ENCODE measurements around the gene ESF1.
A peak's percentile ranks its signal among the peaks of the same experiment; 100 is the strongest.

Gene ESF1

GRCh38 chr20:13784893-13785715 lies at the start of gene ESF1, which contains the start of gene NDUFAF5:
Gene ESF1 (minus strand): TSS chr20:13784919. CDS start chr20:13783140, 1,779 bp downstream.
Gene NDUFAF5 (plus strand): TSS chr20:13785028. CDS start chr20:13785069, 41 bp downstream.
- Mint-ChIP-seq H3K9me3 (no peaks in the 10 kb centered on the region), H3K27ac (peak within 1 kb of the TSS; percentile 99), H3K36me3 (ENCODE audit: low read depth) (peaks cover 53% of the 10 kb centered on the region), H3K4me1 (ENCODE audit: low read depth) (peaks cover 31% of the 10 kb centered on the region), H3K27me3 (no peaks in the 10 kb centered on the region), H3K4me3 (peak within 1 kb of the TSS; percentile 90)
- intact Hi-C loops (cut with micrococcal nuclease) = loop anchor here (2.0 to 5.0 kb wide), 2 partner anchors 146 to 778 kb away; partner anchors contain the start of genes SPTLC3 and TASP1

DNA sequence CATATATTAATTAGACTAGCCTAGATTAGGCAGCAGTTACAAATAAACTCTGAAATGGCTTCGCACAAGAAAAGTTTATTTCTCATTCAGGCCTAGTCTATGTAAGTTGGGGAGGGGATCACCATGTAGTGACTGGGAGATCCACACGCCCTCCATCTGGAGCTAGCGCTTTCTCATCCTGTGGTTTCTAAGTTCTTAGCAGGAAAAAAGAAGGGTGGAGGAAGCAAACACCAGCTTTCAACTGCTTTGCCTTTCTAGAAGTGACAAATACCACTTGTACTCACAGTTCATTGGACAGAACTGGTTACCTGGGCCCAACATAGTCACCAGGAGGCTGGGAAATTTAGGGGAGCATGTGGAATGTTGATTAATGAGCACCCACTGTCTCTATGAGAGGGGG lies 46.8 kb upstream of the ESF1 start:
- no peak overlapping the region for H3K4me3 Mint-ChIP-seq
- intact Hi-C loops (cut with micrococcal nuclease) = no loop called here
- H3K27ac Mint-ChIP-seq = no peak overlapping the region
- H3K9me3 Mint-ChIP-seq = no peaks in the 10 kb centered on the region
- no peaks in the 10 kb centered on the region for H3K4me1 Mint-ChIP-seq (ENCODE audit: low read depth)
- no peaks in the 10 kb centered on the region for H3K36me3 Mint-ChIP-seq (ENCODE audit: low read depth)
- peaks cover 3% of the 10 kb centered on the region for H3K27me3 Mint-ChIP-seq

DNA sequence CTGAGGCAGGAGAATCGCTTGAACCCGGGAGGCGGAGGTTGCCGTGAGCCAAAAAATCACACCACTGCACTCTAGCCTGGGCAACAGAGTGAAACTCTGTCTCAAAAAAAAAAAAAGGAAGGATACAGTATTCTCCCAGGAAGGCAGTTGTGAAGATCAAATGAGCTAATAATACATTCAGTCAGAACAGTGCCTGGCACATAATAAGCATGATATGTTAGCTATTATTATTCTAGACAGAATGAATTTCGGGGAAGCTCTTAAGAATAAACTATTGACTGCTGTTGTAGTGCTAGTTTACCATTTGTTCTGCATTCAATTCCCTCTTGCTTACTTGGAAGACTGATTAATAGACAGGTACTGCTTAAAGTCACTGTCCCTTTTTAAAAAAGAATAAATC lies 40.7 kb upstream of the ESF1 start:
- H3K27ac Mint-ChIP-seq = no peak overlapping the region
- H3K4me3 Mint-ChIP-seq = no peak overlapping the region
- no peaks in the 10 kb centered on the region for H3K9me3 Mint-ChIP-seq
- H3K4me1 Mint-ChIP-seq (ENCODE audit: low read depth) = peaks cover 22% of the 10 kb centered on the region
- intact Hi-C loops (cut with micrococcal nuclease) = loop anchor here (10.0 kb wide), 1 partner anchor 119 kb away; no protein-coding TSS in a partner anchor
- peaks cover 3% of the 10 kb centered on the region for H3K27me3 Mint-ChIP-seq
- H3K36me3 Mint-ChIP-seq (ENCODE audit: low read depth) = no peaks in the 10 kb centered on the region

DNA sequence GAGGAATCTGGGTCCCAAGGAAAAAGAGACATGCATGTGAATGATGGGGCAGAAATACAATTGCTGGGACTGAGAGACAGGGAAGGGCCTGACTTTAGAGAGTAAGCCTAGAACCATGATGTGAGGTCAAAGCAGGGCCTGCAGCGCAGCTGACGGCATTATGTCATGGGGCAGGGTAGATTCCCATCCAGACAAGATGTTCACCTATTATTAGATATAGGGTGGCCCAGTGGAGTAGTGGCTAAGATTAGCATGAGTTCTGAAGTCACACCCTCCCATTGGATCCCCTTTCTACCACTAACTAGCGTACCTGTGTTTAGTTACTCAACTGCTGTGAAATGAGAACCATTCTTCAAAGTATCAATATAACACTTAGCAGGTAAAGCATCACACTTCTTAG lies 39.7 kb upstream of the ESF1 start:
- Mint-ChIP-seq H3K36me3 (ENCODE audit: low read depth) (no peaks in the 10 kb centered on the region), H3K4me3 (no peak overlapping the region), H3K9me3 (no peaks in the 10 kb centered on the region), H3K4me1 (ENCODE audit: low read depth) (peaks cover 22% of the 10 kb centered on the region), H3K27me3 (peaks cover 2% of the 10 kb centered on the region), H3K27ac (no peak overlapping the region)
- intact Hi-C loops (cut with micrococcal nuclease) = loop anchor here (10.0 kb wide), 1 partner anchor 120 kb away; no protein-coding TSS in a partner anchor

GRCh38 chr20:13822459-13822858 lies 37.7 kb upstream of the ESF1 start:
- Mint-ChIP-seq H3K4me3 (no peak overlapping the region), H3K9me3 (no peaks in the 10 kb centered on the region), H3K36me3 (ENCODE audit: low read depth) (peaks cover 15% of the 10 kb centered on the region), H3K27ac (no peak overlapping the region), H3K4me1 (ENCODE audit: low read depth) (peaks cover 22% of the 10 kb centered on the region), H3K27me3 (no peaks in the 10 kb centered on the region)
- intact Hi-C loops (cut with micrococcal nuclease) = loop anchor here (10.0 kb wide), 1 partner anchor 122 kb away; no protein-coding TSS in a partner anchor

DNA sequence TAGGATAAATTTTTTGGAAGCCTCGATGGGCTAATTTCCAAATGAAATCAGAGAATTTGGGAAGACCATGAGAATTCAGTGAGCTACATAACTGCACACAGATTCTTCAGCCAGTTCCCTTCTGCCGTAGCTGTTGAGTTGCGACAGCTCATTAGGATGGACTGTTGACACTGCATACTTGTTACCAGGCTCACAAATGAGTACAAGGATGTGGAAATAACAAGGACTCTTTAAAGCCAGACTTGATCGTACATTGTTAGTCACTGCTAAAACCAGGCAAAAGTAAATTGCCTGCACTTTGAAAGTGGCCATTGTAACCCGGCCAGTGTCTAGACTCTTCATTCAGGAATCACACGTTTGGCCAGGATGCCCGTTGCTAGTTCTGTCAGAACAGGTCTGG lies 37.2 kb upstream of the ESF1 start:
- Mint-ChIP-seq H3K4me3 (no peak overlapping the region), H3K9me3 (no peaks in the 10 kb centered on the region), H3K4me1 (ENCODE audit: low read depth) (peaks cover 22% of the 10 kb centered on the region), H3K27me3 (no peaks in the 10 kb centered on the region), H3K27ac (no peak overlapping the region), H3K36me3 (ENCODE audit: low read depth) (peaks cover 21% of the 10 kb centered on the region)
- intact Hi-C loops (cut with micrococcal nuclease) = loop anchor here (10.0 kb wide), 1 partner anchor 123 kb away; no protein-coding TSS in a partner anchor

DNA sequence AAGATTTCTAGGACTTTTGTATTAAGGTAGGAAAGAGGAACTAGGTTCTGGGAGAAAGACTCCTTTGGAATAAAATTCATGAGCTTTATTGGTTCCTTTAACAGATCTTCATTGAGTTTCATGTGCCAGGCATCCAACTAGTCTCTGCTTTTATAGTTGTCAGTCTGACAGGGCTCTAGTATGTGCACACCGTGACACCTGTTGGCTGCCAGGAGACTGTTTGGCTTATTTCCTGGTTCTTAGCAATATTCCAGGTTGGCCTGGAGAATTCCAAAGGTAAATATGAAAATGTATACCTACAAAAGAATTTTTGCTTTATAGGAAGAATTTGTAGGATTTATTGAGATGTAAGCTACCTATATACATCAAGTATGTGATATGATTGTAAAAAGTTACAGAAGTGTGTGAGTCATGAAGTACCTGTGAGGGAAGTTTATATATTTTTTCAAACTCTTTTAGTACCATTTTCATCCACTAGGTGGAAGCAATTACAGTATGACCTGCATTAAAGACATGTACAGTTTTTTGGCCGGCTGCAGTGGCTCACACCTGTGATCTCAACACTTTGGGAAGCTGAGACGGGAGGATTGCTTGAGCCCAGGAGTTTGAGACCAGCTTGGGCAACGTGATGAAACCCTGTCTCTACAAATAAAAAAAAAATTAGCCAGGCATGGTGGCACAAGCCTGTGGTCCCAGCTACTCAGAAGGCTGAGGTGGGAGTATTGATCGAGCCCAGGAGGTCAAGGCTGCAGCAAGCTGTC lies 35.3 kb upstream of the ESF1 start:
- intact Hi-C loops (cut with micrococcal nuclease) = loop anchor here (1.0 to 10.0 kb wide), 2 partner anchors 125 to 234 kb away; no protein-coding TSS in a partner anchor
- Mint-ChIP-seq H3K4me3 (no peak overlapping the region), H3K36me3 (ENCODE audit: low read depth) (peaks cover 32% of the 10 kb centered on the region), H3K9me3 (no peaks in the 10 kb centered on the region), H3K4me1 (ENCODE audit: low read depth) (peaks cover 17% of the 10 kb centered on the region), H3K27ac (no peak overlapping the region), H3K27me3 (no peaks in the 10 kb centered on the region)

DNA sequence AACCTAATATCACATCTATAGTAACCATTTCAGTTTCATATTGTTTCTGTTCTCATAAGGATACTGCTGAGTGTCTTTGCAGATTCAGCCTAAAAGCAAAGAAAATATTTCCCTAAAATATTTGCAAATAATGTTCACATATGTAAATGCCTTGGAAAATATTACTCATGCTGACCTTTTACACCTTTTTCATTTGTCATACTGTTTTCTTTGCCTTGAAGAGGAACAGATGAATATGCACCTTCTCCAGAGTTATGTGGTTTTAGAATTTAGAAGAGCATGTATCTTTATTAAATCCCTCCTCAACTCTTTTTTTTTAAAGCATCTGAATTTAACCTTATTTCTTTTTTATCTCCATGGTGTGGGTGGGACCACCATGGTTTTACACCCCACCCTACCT lies 32.6 kb upstream of the ESF1 start:
- peaks cover 55% of the 10 kb centered on the region for H3K36me3 Mint-ChIP-seq (ENCODE audit: low read depth)
- peaks cover 5% of the 10 kb centered on the region for H3K4me1 Mint-ChIP-seq (ENCODE audit: low read depth)
- H3K27me3 Mint-ChIP-seq = no peaks in the 10 kb centered on the region
- H3K4me3 Mint-ChIP-seq = no peak overlapping the region
- no peaks in the 10 kb centered on the region for H3K9me3 Mint-ChIP-seq
- H3K27ac Mint-ChIP-seq = no peak overlapping the region
- intact Hi-C loops (cut with micrococcal nuclease) = no loop called here

GRCh38 chr20:13816757-13817156 lies 32.0 kb upstream of the ESF1 start:
- Mint-ChIP-seq H3K27me3 (no peaks in the 10 kb centered on the region), H3K9me3 (no peaks in the 10 kb centered on the region), H3K4me1 (ENCODE audit: low read depth) (no peaks in the 10 kb centered on the region), H3K27ac (no peak overlapping the region), H3K36me3 (ENCODE audit: low read depth) (peaks cover 55% of the 10 kb centered on the region), H3K4me3 (no peak overlapping the region)
- intact Hi-C loops (cut with micrococcal nuclease) = no loop called here

- Mint-ChIP-seq H3K4me1 (ENCODE audit: low read depth) (no peaks in the 10 kb centered on the region), H3K27ac (no peak overlapping the region)
These were observed 30.0 kb upstream of the ESF1 start for GRCh38 chr20:13814672-13815071.

GRCh38 chr20:13813910-13814309 lies 29.2 kb upstream of the ESF1 start:
- Mint-ChIP-seq H3K9me3 (no peaks in the 10 kb centered on the region), H3K36me3 (ENCODE audit: low read depth) (peaks cover 54% of the 10 kb centered on the region), H3K27me3 (no peaks in the 10 kb centered on the region), H3K4me3 (no peak overlapping the region), H3K4me1 (ENCODE audit: low read depth) (no peaks in the 10 kb centered on the region), H3K27ac (no peak overlapping the region)
- intact Hi-C loops (cut with micrococcal nuclease) = no loop called here

More at GRCh38 chr20:13814672-13815071, 30.0 kb upstream of the ESF1 start:
- intact Hi-C loops (cut with micrococcal nuclease) = no loop called here
- Mint-ChIP-seq H3K9me3 (no peaks in the 10 kb centered on the region), H3K27me3 (no peaks in the 10 kb centered on the region), H3K36me3 (ENCODE audit: low read depth) (peaks cover 55% of the 10 kb centered on the region), H3K4me3 (no peak overlapping the region)

GRCh38 chr20:13810446-13810845 lies 25.7 kb upstream of the ESF1 start:
- Mint-ChIP-seq H3K27me3 (no peaks in the 10 kb centered on the region), H3K36me3 (ENCODE audit: low read depth) (peaks cover 42% of the 10 kb centered on the region), H3K9me3 (no peaks in the 10 kb centered on the region), H3K4me3 (no peak overlapping the region), H3K4me1 (ENCODE audit: low read depth) (no peaks in the 10 kb centered on the region), H3K27ac (no peak overlapping the region)
- intact Hi-C loops (cut with micrococcal nuclease) = no loop called here

GRCh38 chr20:13809855-13810254 lies 25.1 kb upstream of the ESF1 start:
- intact Hi-C loops (cut with micrococcal nuclease) = no loop called here
- no peak overlapping the region for H3K4me3 Mint-ChIP-seq
- H3K27ac Mint-ChIP-seq = no peak overlapping the region
- no peaks in the 10 kb centered on the region for H3K4me1 Mint-ChIP-seq (ENCODE audit: low read depth)
- H3K9me3 Mint-ChIP-seq = no peaks in the 10 kb centered on the region
- no peaks in the 10 kb centered on the region for H3K27me3 Mint-ChIP-seq
- H3K36me3 Mint-ChIP-seq (ENCODE audit: low read depth) = peaks cover 45% of the 10 kb centered on the region

- no peak overlapping the region for H3K4me3 Mint-ChIP-seq
- H3K36me3 Mint-ChIP-seq (ENCODE audit: low read depth) = peaks cover 45% of the 10 kb centered on the region
- H3K27ac Mint-ChIP-seq = no peak overlapping the region
- no peaks in the 10 kb centered on the region for H3K27me3 Mint-ChIP-seq
- intact Hi-C loops (cut with micrococcal nuclease) = no loop called here
- no peaks in the 10 kb centered on the region for H3K4me1 Mint-ChIP-seq (ENCODE audit: low read depth)
- H3K9me3 Mint-ChIP-seq = no peaks in the 10 kb centered on the region
These were observed 24.7 kb upstream of the ESF1 start for GRCh38 chr20:13809373-13809772.

Measured in dendritic cell treated with granulocyte-macrophage colony-stimulating factor and Interleukin-4, amounts not matched to agents 40 ng/mL and 50 ng/mL, for 4 days (primary cell).